Upper lobe of left lung (tissue), 6 donors: Measurements from ENCODE around the gene ZNF787. TPM values are rescaled to one million over a fixed set of nuclear protein-coding genes. Genes with fewer than 3 reads are reported as not detected.
"Not testable (repeated sequence)": the region's sequence is repeated elsewhere in the genome, so short reads cannot be mapped to it uniquely, and the experiment has no call there.

Experiments used
- ATAC-seq, 2 donors: fragments of 200-7000 bp; cut with Tn5 transposase; one replicate each; pipeline ENCODE4 v1.9.1; 2022; ENCODE audit warnings: mild to moderate bottlenecking in 2 of 2, moderate library complexity in 2 of 2; ENCODE audit not compliant: low FRiP score in 2 of 2
- DNase-seq, 2 donors: peaks; one replicate each; pipeline ENCODE4 v3.0.0-alpha.2; 2019 to 2020
- H3K27ac ChIP-seq, 4 donors: fragments of 200-600 bp; sonication (generic); one replicate each; pipeline ENCODE4 v1.5.1; 2016 to 2019
- H3K27me3 ChIP-seq, 4 donors: fragments of 200-600 bp; sonication (generic); one replicate each; pipeline ENCODE4 v1.5.1; 2017 to 2019
- H3K36me3 ChIP-seq, 4 donors: fragments of 200-600 bp; sonication (generic); one replicate each; pipeline ENCODE4 v1.5.1; 2016 to 2019
- H3K4me1 ChIP-seq, 4 donors: fragments of 200-600 bp; sonication (generic); one replicate each; pipeline ENCODE4 v1.5.1; 2018 to 2019
- H3K4me3 ChIP-seq, 4 donors: fragments of 200-600 bp; sonication (generic); one replicate each; pipeline ENCODE4 v1.5.1; 2017 to 2019; ENCODE audit warnings: mild to moderate bottlenecking in 2 of 4, moderate library complexity in 1 of 4
- H3K9me3 ChIP-seq, 4 donors: fragments of 200-600 bp; sonication (generic); one replicate each; pipeline ENCODE4 v1.5.1; 2018 to 2019
- EP300 ChIP-seq, 4 donors: sonication (generic); formaldehyde crosslinking; IDR thresholded peaks; one replicate each; pipeline ENCODE4 v1.5.1; 2017; ENCODE audit warnings: antibody characterized with exemption in 4 of 4, control low read depth in 2 of 4
- POLR2A ChIP-seq, 4 donors: fragments of 450-650 bp; IDR thresholded peaks; one replicate each; pipeline ENCODE4 v1.5.1; 2016 to 2017; ENCODE audit warnings: antibody characterized with exemption in 4 of 4, mild to moderate bottlenecking in 2 of 4
- POLR2AphosphoS5 ChIP-seq, 2 donors: sonication (generic); formaldehyde crosslinking; IDR thresholded peaks; one replicate each; pipeline ENCODE4 v1.5.1; 2017; ENCODE audit warnings: antibody characterized with exemption in 2 of 2
- WGBS, 2 donors: methylation state at CpG; one replicate each; pipeline ENCODE4 v1.1.5; 2017 to 2018; 5-methylcytosine and 5-hydroxymethylcytosine counted together
- total RNA-seq, 6 donors: library from RNA; depleted of rRNA in 4 of 6; stranded (reverse); fragments of >200 nt in 4 of 6; gene quantifications; one replicate each; pipeline versions ENCODE4 v1.1.0 to v1.2.1, GENCODE V29; 2016 to 2021
- TF ChIP-seq, protein P1 (sequence below), 6 experiments: fragments of 450-650 bp in 4 of 6; fragments of 200-600 bp in 2 of 6; sonication (generic) in 2 of 6; IDR thresholded peaks; one replicate each; pipeline ENCODE4 v1.5.1; 2016 to 2019; ENCODE audit warnings: antibody characterized with exemption in 6 of 6
- donor health status: DM: no; HTN: no; CAD: no; lungs with moderate emphysema.
- donor health status: DM: no; HTN: yes; CAD: no; lungs with severe emphysema.

Gene ZNF787
- total RNA-seq, 6 donors from 2014 or later: 20.5 to 45.4 (median 35.8) TPM

DNA sequence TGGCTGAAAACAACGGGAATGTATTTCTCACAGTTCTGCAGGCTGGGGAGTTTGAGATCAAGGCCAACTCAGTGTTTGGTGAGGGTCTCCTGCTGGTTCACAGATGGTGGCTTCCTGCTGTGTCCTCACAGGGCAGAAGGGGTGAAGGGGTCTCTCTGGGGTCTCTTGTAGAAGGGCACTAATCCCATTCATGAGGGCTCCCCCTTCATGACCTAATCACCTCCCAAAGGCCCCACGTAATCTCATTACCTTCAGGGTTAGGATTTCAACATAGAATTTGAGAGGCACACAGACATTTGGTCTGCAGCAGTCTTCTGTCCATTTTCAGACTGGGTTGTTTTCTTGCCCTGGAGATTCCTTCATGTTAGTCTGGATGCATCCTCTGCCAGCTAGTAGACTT is 31.5 kb upstream of the ZNF787 start:
- ATAC-seq (no peak), DNase-seq (no peak)
- 70 to 75% methylated on average over 2 of the region's 2 CpGs for WGBS, 2 donors
- Histone ChIP-seq H3K36me3 (peaks cover 0 to 35% (median 17%) of the 10 kb centered on the region in 4 donors), H3K27ac (peak overlapping the region in 2 of 4 donors; percentile 37 to 62), H3K4me3 (no peak overlapping the region), H3K4me1 (peaks cover 14 to 18% (median 16%) of the 10 kb centered on the region in 4 donors), H3K27me3 (no peaks in the 10 kb centered on the region), H3K9me3 (no peaks in the 10 kb centered on the region)
- TF ChIP-seq POLR2A (IDR thresholded peaks at IDR 0.05) (no peak), POLR2AphosphoS5 (IDR thresholded peaks at IDR 0.05) (no peak), EP300 (IDR thresholded peaks at IDR 0.05) (no peak)
- TF ChIP-seq, protein P1, sequence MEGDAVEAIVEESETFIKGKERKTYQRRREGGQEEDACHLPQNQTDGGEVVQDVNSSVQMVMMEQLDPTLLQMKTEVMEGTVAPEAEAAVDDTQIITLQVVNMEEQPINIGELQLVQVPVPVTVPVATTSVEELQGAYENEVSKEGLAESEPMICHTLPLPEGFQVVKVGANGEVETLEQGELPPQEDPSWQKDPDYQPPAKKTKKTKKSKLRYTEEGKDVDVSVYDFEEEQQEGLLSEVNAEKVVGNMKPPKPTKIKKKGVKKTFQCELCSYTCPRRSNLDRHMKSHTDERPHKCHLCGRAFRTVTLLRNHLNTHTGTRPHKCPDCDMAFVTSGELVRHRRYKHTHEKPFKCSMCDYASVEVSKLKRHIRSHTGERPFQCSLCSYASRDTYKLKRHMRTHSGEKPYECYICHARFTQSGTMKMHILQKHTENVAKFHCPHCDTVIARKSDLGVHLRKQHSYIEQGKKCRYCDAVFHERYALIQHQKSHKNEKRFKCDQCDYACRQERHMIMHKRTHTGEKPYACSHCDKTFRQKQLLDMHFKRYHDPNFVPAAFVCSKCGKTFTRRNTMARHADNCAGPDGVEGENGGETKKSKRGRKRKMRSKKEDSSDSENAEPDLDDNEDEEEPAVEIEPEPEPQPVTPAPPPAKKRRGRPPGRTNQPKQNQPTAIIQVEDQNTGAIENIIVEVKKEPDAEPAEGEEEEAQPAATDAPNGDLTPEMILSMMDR (IDR thresholded peaks at IDR 0.05): no peak

DNA sequence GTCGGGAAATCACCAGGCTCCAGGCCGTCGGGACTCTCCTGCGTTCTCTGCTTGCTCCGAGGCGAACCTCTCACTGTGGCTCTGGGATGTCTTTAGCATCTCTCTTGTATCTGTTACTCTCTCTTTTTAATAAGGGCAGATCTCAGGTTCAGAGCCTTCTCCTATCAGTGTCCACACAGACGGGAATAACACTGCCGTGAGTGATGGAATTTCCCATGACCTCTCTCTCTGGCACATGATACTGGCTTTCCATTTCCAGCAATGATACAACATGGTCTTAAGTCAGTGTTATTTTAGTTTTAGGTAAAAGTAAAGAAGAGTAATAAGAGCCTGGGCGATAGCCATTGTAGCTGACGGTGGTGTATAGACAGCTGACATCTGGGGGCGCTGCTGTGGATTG is 29.3 kb upstream of the ZNF787 start:
- Histone ChIP-seq H3K36me3 (peaks cover 0 to 37% (median 25%) of the 10 kb centered on the region in 4 donors), H3K27ac (no peak overlapping the region), H3K4me1 (peaks cover under 1 to 11% (median 8%) of the 10 kb centered on the region in 4 donors), H3K27me3 (no peaks in the 10 kb centered on the region), H3K9me3 (no peaks in the 10 kb centered on the region), H3K4me3 (no peak overlapping the region)
- 90 to 94% methylated on average over 11 of the region's 11 CpGs for WGBS, 2 donors
- DNase-seq (no peak), ATAC-seq (no peak)
- TF ChIP-seq, protein P1 (IDR thresholded peaks at IDR 0.05): no peak

DNA sequence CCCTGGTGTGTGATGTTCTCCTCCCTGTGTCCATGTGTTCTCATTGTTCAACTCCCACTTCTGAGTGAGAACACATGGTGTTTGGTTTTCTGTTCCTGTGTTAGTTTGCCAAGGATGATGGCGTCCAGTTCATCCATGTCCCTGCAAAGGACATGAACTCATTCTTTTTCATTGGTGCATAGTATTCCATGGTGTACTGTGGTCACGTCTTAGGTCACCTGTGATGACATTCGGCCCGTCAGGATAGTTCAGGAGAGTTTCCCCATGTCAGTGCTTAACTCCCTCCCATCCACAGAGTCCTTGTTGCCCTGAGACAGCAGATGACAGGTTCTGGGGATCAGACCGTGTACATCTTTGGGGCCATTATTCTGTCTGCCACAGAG is 28.6 kb upstream of the ZNF787 start:
- TF ChIP-seq POLR2A (IDR thresholded peaks at IDR 0.05) (no peak), EP300 (IDR thresholded peaks at IDR 0.05) (no peak)
- no peak overlapping the region for H3K27ac ChIP-seq
- ATAC-seq (no peak), DNase-seq (no peak)
- 80 to 99% methylated on average over 4 to 5 of the region's 5 CpGs for WGBS, 2 donors
- peaks cover 0 to 16% (median 8%) of the 10 kb centered on the region in 4 donors for H3K4me1 ChIP-seq
- no peak overlapping the region for H3K4me3 ChIP-seq
- no peaks in the 10 kb centered on the region for H3K9me3 ChIP-seq
- no peaks in the 10 kb centered on the region for H3K27me3 ChIP-seq
- H3K36me3 ChIP-seq: peaks cover 0 to 33% (median 22%) of the 10 kb centered on the region in 4 donors

DNA sequence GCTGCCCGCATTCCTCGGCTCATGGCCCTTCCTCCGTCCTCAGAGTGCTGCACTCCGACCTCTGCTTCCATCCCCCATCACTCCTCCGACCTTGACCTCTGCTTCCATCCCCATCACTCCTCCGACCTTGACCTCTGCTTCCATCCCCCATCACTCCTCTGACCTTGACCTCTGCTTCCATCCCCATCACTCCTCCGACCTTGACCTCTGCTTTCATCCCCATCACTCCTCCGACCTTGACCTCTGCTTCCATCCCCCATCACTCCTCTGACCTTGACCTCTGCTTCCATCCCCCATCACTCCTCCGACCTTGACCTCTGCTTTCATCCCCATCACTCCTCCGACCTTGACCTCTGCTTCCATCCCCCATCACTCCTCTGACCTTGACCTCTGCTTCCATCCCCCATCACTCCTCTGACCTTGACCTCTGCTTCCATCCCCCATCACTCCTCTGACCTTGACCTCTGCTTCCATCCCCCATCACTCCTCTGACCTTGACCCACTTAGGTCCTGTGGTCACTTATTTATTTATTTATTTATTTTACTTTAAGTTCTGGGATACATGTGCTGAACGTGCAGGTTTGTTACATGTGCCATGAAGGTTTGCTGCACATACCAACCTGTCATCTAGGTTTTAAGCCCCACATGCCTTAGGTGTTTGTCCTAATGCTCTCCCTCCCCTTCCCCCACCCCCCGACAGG is 28.0 kb upstream of the ZNF787 start:
- peaks cover 0 to 33% (median 22%) of the 10 kb centered on the region in 4 donors for H3K36me3 ChIP-seq
- 94 to 97% methylated on average over 12 of the region's 12 CpGs for WGBS, 2 donors

DNA sequence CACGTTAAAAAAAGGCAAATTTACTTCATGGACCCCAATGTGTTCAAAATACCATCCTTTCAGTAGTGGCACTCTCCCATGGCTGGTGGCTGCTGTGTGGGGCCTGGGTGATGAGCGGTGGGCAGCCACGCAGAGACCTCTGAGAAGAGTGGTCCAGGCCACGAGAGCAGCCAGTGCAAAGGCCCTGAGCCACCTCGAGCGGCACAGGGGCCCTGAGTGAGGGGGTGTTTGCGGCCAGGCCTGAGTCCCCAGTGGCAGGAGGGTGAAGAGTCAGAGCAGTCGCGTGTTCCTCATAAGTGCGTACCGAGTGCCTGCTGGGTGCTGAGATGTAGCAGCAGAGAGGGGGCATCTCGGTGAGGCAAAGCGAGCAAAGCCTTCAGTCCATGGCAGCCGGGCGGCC is 27.0 kb upstream of the ZNF787 start:
- ATAC-seq: no peak
- H3K27ac ChIP-seq: peak overlapping the region in 1 of 4 donors; percentile 11
- no peak for TF ChIP-seq EP300 (IDR thresholded peaks at IDR 0.05)
- TF ChIP-seq POLR2A (IDR thresholded peaks at IDR 0.05): no peak
- TF ChIP-seq, protein P1 (IDR thresholded peaks at IDR 0.05): no peak
- WGBS, 2 donors: 93 to 94% methylated on average over 15 of the region's 15 CpGs
- H3K4me1 ChIP-seq: peaks cover 1 to 32% (median 15%) of the 10 kb centered on the region in 4 donors
- peaks cover 0 to 33% (median 22%) of the 10 kb centered on the region in 4 donors for H3K36me3 ChIP-seq
- H3K9me3 ChIP-seq: no peaks in the 10 kb centered on the region
- DNase-seq: no peak
- no peak overlapping the region for H3K4me3 ChIP-seq
- H3K27me3 ChIP-seq: no peaks in the 10 kb centered on the region

More for the DNA sequence above, 28.0 kb upstream of the ZNF787 start:
- not testable (repeated sequence) for ATAC-seq, DNase-seq, H3K27ac ChIP-seq, H3K27me3 ChIP-seq, H3K4me3 ChIP-seq, H3K9me3 ChIP-seq
- H3K4me1 ChIP-seq: peaks cover 0 to 21% (median 10%) of the 10 kb centered on the region in 4 donors

DNA sequence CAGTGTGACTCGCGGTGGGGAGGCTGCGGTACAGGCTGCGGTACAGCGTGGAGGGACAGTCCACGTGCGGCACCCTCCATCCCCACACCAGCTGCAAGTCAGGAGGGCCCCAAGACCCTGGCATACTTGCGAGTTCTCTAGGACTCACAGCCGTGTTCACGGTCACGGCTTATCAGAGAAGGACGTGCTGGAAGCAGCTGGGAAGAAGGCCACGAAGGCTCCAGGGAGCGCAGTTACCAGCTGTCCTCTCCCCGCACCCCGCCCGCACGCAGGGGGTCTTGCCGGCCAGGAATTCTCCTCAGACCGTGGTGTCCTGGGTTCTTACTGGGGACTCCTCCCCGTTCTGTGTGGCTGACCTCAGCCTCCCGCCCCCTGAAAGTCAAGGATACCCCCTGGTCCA is 26.2 kb upstream of the ZNF787 start:
- H3K27me3 ChIP-seq: no peaks in the 10 kb centered on the region
- DNase-seq (no peak), ATAC-seq (no peak)
- H3K36me3 ChIP-seq: peaks cover 0 to 33% (median 22%) of the 10 kb centered on the region in 4 donors
- H3K9me3 ChIP-seq: no peaks in the 10 kb centered on the region
- no peak for TF ChIP-seq EP300 (IDR thresholded peaks at IDR 0.05)
- TF ChIP-seq, protein P1 (IDR thresholded peaks at IDR 0.05): no peak
- TF ChIP-seq POLR2AphosphoS5 (IDR thresholded peaks at IDR 0.05): no peak
- TF ChIP-seq POLR2A (IDR thresholded peaks at IDR 0.05): no peak
- H3K27ac ChIP-seq: no peak overlapping the region
- 93 to 96% methylated on average over 21 to 22 of the region's 22 CpGs for WGBS, 2 donors
- H3K4me1 ChIP-seq: peaks cover 9 to 37% (median 14%) of the 10 kb centered on the region in 4 donors
- H3K4me3 ChIP-seq: no peak overlapping the region
